ENCODE results near the gene CCDC69. TPM values are rescaled to one million over a fixed set of nuclear protein-coding genes. Genes with fewer than 3 reads are reported as not detected.

CCDC69 gene
- 100 to 1,000 TPM in 3 of 4 donors, 10 to 100 TPM in 1; 93.4 to 128 (median 114) TPM for total RNA-seq

DNA sequence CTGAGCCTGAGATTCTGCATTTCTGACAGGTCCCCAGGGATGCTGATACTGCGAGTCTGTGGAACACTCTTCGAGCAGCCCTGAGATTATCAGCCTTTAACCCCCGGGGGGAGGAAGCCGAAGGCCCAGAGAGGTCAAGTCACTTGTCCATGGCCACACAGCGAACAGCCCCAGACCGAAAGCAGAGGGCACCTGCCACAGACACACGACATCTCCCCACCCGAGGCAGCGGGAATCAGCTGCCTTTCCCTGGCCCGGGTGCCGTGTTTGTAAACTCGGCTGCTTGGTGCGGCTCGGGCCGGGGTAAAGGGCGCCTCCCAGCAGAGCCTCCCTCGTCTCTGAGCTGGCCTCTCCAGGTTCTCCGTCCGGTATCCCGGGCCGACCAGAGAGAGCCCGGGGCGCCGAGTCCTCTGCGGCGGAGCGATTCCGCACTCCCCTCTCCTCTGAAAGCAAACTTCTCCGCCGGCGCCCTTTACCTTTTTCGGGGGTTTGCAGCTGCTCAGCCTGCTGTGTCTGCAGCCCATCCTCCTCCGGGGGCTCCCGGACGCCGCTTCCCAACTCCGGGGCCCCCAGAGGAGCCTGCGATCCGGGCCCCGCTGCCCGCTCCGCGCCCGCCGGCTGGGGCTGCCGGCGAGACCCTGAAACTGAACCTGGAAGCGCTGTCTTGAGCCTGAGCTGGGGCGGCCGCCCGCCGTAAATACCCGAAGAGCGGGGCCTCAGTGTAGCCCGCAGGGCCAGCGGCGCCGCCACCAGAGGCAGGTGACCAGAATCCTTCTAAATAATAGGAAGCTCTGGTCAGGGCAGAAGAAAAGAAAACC is at the start of gene CCDC69:
Gene CCDC69, minus strand, starts transcription at position 646 of the 818 bp plus-strand sequence. Its CDS starts 122 bp downstream, at position 524.
- Histone ChIP-seq H3K27me3 (no peaks in the 10 kb centered on the region), H3K9me3 (no peaks in the 10 kb centered on the region), H3K4me1 (peaks cover 44 to 47% of the 10 kb centered on the region in 2 donors), H3K36me3 (no peaks in the 10 kb centered on the region), H3K27ac (peak within 1 kb of the TSS; percentile 94 to 97 (median 95)), H3K4me3 (peak within 1 kb of the TSS; percentile 81 to 92 (median 88))
- peak; percentile 66 to 84 for DNase-seq
- peak in 4 of 5 experiments; percentile 16 to 50 (median 38) for TF ChIP-seq CTCF (IDR thresholded peaks at IDR 0.05 in 4 of 5, conservative IDR thresholded peaks at IDR 0.05 in 1 of 5)
- peak; percentile 95 to 99 for TF ChIP-seq POLR2A (IDR thresholded peaks at IDR 0.05)
- ATAC-seq: peak; percentile 63 to 67
- intact Hi-C loops (cut with DNase I; ENCODE audit: low total_unique reads): loop anchor here (2.0 kb wide), 1 partner anchor 15 kb away; no protein-coding TSS in a partner anchor
- in situ Hi-C loops (cut with MboI; ENCODE audit: low sequenced_read_pairs in 4 of 4): no loop called here

GRCh38 chr5:151271336-151271735 is 47.4 kb upstream of the CCDC69 start:
- H3K36me3 ChIP-seq: peaks cover 0 to 10% of the 10 kb centered on the region in 2 donors
- no peaks in the 10 kb centered on the region for H3K9me3 ChIP-seq
- intact Hi-C loops (cut with DNase I; ENCODE audit: low total_unique reads) (no loop called here), in situ Hi-C loops (cut with MboI; ENCODE audit: low sequenced_read_pairs in 4 of 4) (no loop called here)
- peaks cover 0 to 5% of the 10 kb centered on the region in 2 donors for H3K4me1 ChIP-seq
- no peaks in the 10 kb centered on the region for H3K27me3 ChIP-seq
- ATAC-seq (no peak), DNase-seq (no peak)
- no peak overlapping the region for H3K4me3 ChIP-seq
- TF ChIP-seq CTCF (IDR thresholded peaks at IDR 0.05 in 4 of 5, conservative IDR thresholded peaks at IDR 0.05 in 1 of 5): no peak
- no peak for TF ChIP-seq POLR2A (IDR thresholded peaks at IDR 0.05)
- H3K27ac ChIP-seq: no peak overlapping the region

GRCh38 chr5:151270599-151270998 is 46.7 kb upstream of the CCDC69 start:
- Histone ChIP-seq H3K36me3 (peaks cover 0 to 14% of the 10 kb centered on the region in 2 donors), H3K4me1 (no peaks in the 10 kb centered on the region), H3K27ac (no peak overlapping the region), H3K9me3 (no peaks in the 10 kb centered on the region), H3K4me3 (no peak overlapping the region), H3K27me3 (no peaks in the 10 kb centered on the region)
- intact Hi-C loops (cut with DNase I; ENCODE audit: low total_unique reads) (no loop called here), in situ Hi-C loops (cut with MboI; ENCODE audit: low sequenced_read_pairs in 4 of 4) (no loop called here)
- ATAC-seq (no peak), DNase-seq (no peak)
- TF ChIP-seq CTCF (IDR thresholded peaks at IDR 0.05 in 4 of 5, conservative IDR thresholded peaks at IDR 0.05 in 1 of 5): no peak
- no peak for TF ChIP-seq POLR2A (IDR thresholded peaks at IDR 0.05)

DNA sequence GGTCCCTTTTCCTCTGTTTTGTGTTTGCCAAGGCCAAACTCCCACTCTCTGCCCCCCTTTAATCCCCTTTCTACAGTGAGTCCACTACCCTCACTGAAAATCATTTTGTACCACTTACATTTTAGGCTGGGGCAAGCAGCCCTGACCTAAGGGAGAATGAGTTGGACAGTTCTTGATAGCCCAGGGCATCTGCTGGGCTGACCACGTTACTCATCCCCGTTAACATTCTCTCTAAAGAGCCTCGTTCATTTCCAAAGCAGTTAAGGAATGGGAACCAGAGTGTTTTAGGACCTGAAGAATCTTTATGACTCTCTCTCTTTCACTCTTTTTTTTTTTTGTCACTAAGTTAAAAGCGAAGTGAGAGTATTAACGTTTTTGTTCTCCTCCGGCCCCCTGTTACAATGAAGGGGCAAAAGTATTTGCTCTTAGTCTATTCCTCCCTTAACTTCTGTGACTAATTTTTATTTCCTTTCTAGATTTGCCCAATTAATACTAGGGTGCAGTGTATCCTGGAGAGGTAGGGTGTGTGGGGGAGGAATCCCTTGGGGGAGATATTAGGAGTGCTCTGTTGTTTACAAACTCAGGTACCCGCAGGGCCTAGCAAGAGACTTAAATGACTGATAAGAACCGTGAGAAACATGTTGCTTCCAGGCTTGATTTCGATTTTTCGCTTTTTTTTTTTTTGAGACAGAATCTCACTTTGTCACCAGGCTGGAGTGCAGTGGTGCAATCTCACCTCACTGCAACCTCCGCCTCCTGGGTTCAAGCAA is 43.8 kb upstream of the CCDC69 start:
- in situ Hi-C loops (cut with MboI; ENCODE audit: low sequenced_read_pairs in 4 of 4) (no loop called here), intact Hi-C loops (cut with DNase I; ENCODE audit: low total_unique reads) (no loop called here)
- Histone ChIP-seq H3K36me3 (peaks cover 0 to 17% of the 10 kb centered on the region in 2 donors), H3K27ac (no peak overlapping the region), H3K4me3 (no peak overlapping the region), H3K9me3 (no peaks in the 10 kb centered on the region), H3K27me3 (no peaks in the 10 kb centered on the region), H3K4me1 (no peaks in the 10 kb centered on the region)
- DNase-seq (no peak), ATAC-seq (no peak)
- TF ChIP-seq CTCF (IDR thresholded peaks at IDR 0.05 in 4 of 5, conservative IDR thresholded peaks at IDR 0.05 in 1 of 5) (no peak), POLR2A (IDR thresholded peaks at IDR 0.05) (no peak)

Measured in gastrocnemius medialis (tissue), 4 donors.